ENCODE results near the gene C5orf22.
"Not testable (repeated sequence)": the region's sequence is repeated elsewhere in the genome, so short reads cannot be mapped to it uniquely, and the experiment has no call there.

C5orf22 gene

GRCh38 chr5:31531888-31532547 lies at the start of gene C5orf22, which contains the start of gene DROSHA:
TSS of gene C5orf22 (plus strand) at chr5:31532301. CDS start at chr5:31532393, 92 bp downstream.
TSS of gene DROSHA (minus strand) at chr5:31532093. CDS start at chr5:31529059, 3,034 bp downstream.
- peak; percentile 74 for DNase-seq (ENCODE audit: low spot score)

- DNase-seq (ENCODE audit: low spot score) = no peak
These were observed 46.5 kb upstream of the C5orf22 start for GRCh38 chr5:31485376-31486207.

- DNase-seq (ENCODE audit: low spot score) = no peak
These were observed 45.7 kb upstream of the C5orf22 start for GRCh38 chr5:31486441-31486840.

- DNase-seq (ENCODE audit: low spot score) = no peak
These were observed 44.6 kb upstream of the C5orf22 start for GRCh38 chr5:31487506-31487905.

- no peak for DNase-seq (ENCODE audit: low spot score)
These were observed 39.2 kb upstream of the C5orf22 start for GRCh38 chr5:31492869-31493268.

GRCh38 chr5:31495336-31495735 lies 36.8 kb upstream of the C5orf22 start:
- peak; percentile 18 for DNase-seq (ENCODE audit: low spot score)

GRCh38 chr5:31496301-31496700 lies 35.8 kb upstream of the C5orf22 start:
- DNase-seq (ENCODE audit: low spot score) = no peak

- DNase-seq (ENCODE audit: low spot score) = no peak
These were observed 35.2 kb upstream of the C5orf22 start for GRCh38 chr5:31496891-31497290.

GRCh38 chr5:31500256-31500655 lies 31.8 kb upstream of the C5orf22 start:
- DNase-seq (ENCODE audit: low spot score) = no peak

- DNase-seq (ENCODE audit: low spot score) = no peak
These were observed 29.6 kb upstream of the C5orf22 start for GRCh38 chr5:31502506-31502905.

- DNase-seq (ENCODE audit: low spot score) = no peak
These were observed 27.6 kb upstream of the C5orf22 start for GRCh38 chr5:31504529-31504928.

GRCh38 chr5:31511305-31511704 lies 20.8 kb upstream of the C5orf22 start:
- no peak for DNase-seq (ENCODE audit: low spot score)

- DNase-seq (ENCODE audit: low spot score) = no peak
These were observed 15.3 kb upstream of the C5orf22 start for GRCh38 chr5:31516802-31517201.

GRCh38 chr5:31523041-31523440 lies 9.1 kb upstream of the C5orf22 start:
- no peak for DNase-seq (ENCODE audit: low spot score)

GRCh38 chr5:31530541-31531265 lies 1.4 kb upstream of the C5orf22 start:
- no peak for DNase-seq (ENCODE audit: low spot score)

- no peak for DNase-seq (ENCODE audit: low spot score)
These were observed 586 bp upstream of the C5orf22 start for GRCh38 chr5:31531543-31531887.

GRCh38 chr5:31534527-31535046 lies 2.5 kb downstream of the C5orf22 start:
- DNase-seq (ENCODE audit: low spot score) = no peak

- DNase-seq (ENCODE audit: low spot score) = no peak
These were observed 4.8 kb downstream of the C5orf22 start for GRCh38 chr5:31536873-31537272.

- no peak for DNase-seq (ENCODE audit: low spot score)
These were observed 5.2 kb downstream of the C5orf22 start for GRCh38 chr5:31537349-31537748.

- peak; percentile 46 for DNase-seq (ENCODE audit: low spot score)
These were observed 5.8 kb downstream of the C5orf22 start for GRCh38 chr5:31537851-31538250.

- DNase-seq (ENCODE audit: low spot score) = not testable (repeated sequence)
These were observed 17.0 kb downstream of the C5orf22 start for GRCh38 chr5:31549114-31549513.

GRCh38 chr5:31551878-31552277 lies 19.8 kb downstream of the C5orf22 start:
- no peak for DNase-seq (ENCODE audit: low spot score)

- DNase-seq (ENCODE audit: low spot score) = no peak
These were observed 21.8 kb downstream of the C5orf22 start for GRCh38 chr5:31553863-31554262.

Data from COLO829 (cell line).